Neuronal stem cell (in vitro differentiated cells): Measurements from ENCODE around the gene SCGB1A1.

Source experiments
- DNase-seq: peaks from one replicate; pipeline ENCODE4 v3.0.0-alpha.2; 2013; ENCODE audit warnings: low spot score
- H2AFZ ChIP-seq: one replicate; pipeline ENCODE4 v1.6.1; 2013; ENCODE audit warnings: mild to moderate bottlenecking, low read length, inconsistent platforms
- H2AK5ac ChIP-seq: 2 replicates; pipeline ENCODE4 v1.6.1; 2013; ENCODE audit warnings: low read depth, mild to moderate bottlenecking, inconsistent platforms, low read length, moderate library complexity, mixed read lengths
- H2BK120ac ChIP-seq: 2 replicates; pipeline ENCODE4 v1.6.1; 2013; ENCODE audit warnings: low read depth, mild to moderate bottlenecking, inconsistent platforms, low read length, moderate library complexity, mixed read lengths
- H2BK12ac ChIP-seq: one replicate; pipeline ENCODE4 v1.6.1; 2013; ENCODE audit warnings: low read length, inconsistent platforms
- H2BK15ac ChIP-seq: 2 replicates; pipeline ENCODE4 v1.6.1; 2013; ENCODE audit warnings: mild to moderate bottlenecking, low read length, inconsistent platforms, mixed read lengths
- H2BK5ac ChIP-seq: one replicate; pipeline ENCODE4 v1.6.1; 2013; ENCODE audit warnings: inconsistent platforms, mild to moderate bottlenecking, low read length, moderate library complexity
- H3K14ac ChIP-seq: one replicate; pipeline ENCODE4 v1.6.1; 2013; ENCODE audit warnings: low read length, inconsistent platforms
- H3K18ac ChIP-seq: 2 replicates; pipeline ENCODE4 v1.6.1; 2013; ENCODE audit warnings: low read length, inconsistent platforms
- H3K23ac ChIP-seq: 2 replicates; pipeline ENCODE4 v1.6.1; 2013; ENCODE audit warnings: low read depth, mild to moderate bottlenecking, mixed read lengths, low read length, inconsistent platforms; ENCODE audit not compliant: poor library complexity
- H3K27ac ChIP-seq: replicated peaks from 3 replicates; pipeline ENCODE4 v1.5.1; 2013; ENCODE audit warnings: low read length, inconsistent platforms
- H3K27me3 ChIP-seq, 3 experiments: 2 replicates each; pipeline ENCODE4 v1.6.1; 2013; ENCODE audit warnings: low read length in 3 of 3, mild to moderate bottlenecking in 2 of 3, inconsistent platforms in 1 of 3, low read depth in 1 of 3, mixed read lengths in 1 of 3, moderate library complexity in 1 of 3; ENCODE audit not compliant: control insufficient read depth in 3 of 3, insufficient read depth in 3 of 3
- H3K36me3 ChIP-seq, 2 donors: replicated peaks in 1 of 2; 2 replicates each; pipeline ENCODE4 v1.6.1; 2013; ENCODE audit warnings: low read length in 2 of 2; ENCODE audit not compliant: control insufficient read depth in 2 of 2, insufficient read depth in 2 of 2
- H3K4ac ChIP-seq: 2 replicates; pipeline ENCODE4 v1.6.1; 2013; ENCODE audit warnings: inconsistent platforms, mild to moderate bottlenecking, low read length, moderate library complexity
- H3K4me1 ChIP-seq, 2 donors: 1 replicate in 1 of 2; 2 replicates in 1 of 2; pipeline ENCODE4 v1.6.1; 2013; ENCODE audit warnings: low read length in 2 of 2, low read depth in 1 of 2; ENCODE audit not compliant: control insufficient read depth in 2 of 2, insufficient read depth in 1 of 2
- H3K4me2 ChIP-seq: one replicate; pipeline ENCODE4 v1.6.1; 2013; ENCODE audit warnings: mild to moderate bottlenecking, low read length, inconsistent platforms; ENCODE audit not compliant: insufficient read depth, poor library complexity, severe bottlenecking
- H3K4me3 ChIP-seq, 2 donors: 2 replicates each; pipeline ENCODE4 v1.5.1; 2013; ENCODE audit warnings: low read length in 2 of 2, mild to moderate bottlenecking in 2 of 2, inconsistent platforms in 1 of 2, moderate library complexity in 1 of 2
- H3K79me1 ChIP-seq: one replicate; pipeline ENCODE4 v1.6.1; 2013; ENCODE audit warnings: low read depth, mild to moderate bottlenecking, inconsistent platforms, low read length, moderate library complexity
- H3K9ac ChIP-seq: one replicate; pipeline ENCODE4 v1.6.1; 2013; ENCODE audit warnings: mild to moderate bottlenecking, low read depth, low read length, inconsistent platforms; ENCODE audit not compliant: poor library complexity
- H3K9me3 ChIP-seq, 2 donors: replicated peaks in 1 of 2; 2 replicates each; pipeline versions ENCODE3 to v1.6.1; 2013; ENCODE audit warnings: low read length in 2 of 2, mild to moderate bottlenecking in 2 of 2, inconsistent platforms in 1 of 2, low read depth in 1 of 2, mixed read lengths in 1 of 2, moderate library complexity in 1 of 2; ENCODE audit not compliant: control insufficient read depth in 2 of 2, insufficient read depth in 1 of 2
- H4K8ac ChIP-seq: one replicate; pipeline ENCODE4 v1.6.1; 2013; ENCODE audit warnings: low read depth, mild to moderate bottlenecking, inconsistent platforms, low read length, moderate library complexity
- H4K91ac ChIP-seq: one replicate; pipeline ENCODE4 v1.6.1; 2013; ENCODE audit warnings: low read length, low read depth, mild to moderate bottlenecking, inconsistent platforms; ENCODE audit not compliant: poor library complexity
- WGBS, 2 donors: extraction: QIAGEN DNeasy Blood & Tissue Kit; methylation state at CpG; one replicate each; pipeline ENCODE4 v1.1.7; 2013; ENCODE audit warnings: missing lambda C conversion rate in 2 of 2, mixed read lengths in 1 of 2; ENCODE audit not compliant: insufficient read length in 2 of 2, insufficient replicate concordance in 1 of 2; ENCODE audit errors: extremely low coverage in 2 of 2; 5-methylcytosine and 5-hydroxymethylcytosine counted together

Gene SCGB1A1

DNA sequence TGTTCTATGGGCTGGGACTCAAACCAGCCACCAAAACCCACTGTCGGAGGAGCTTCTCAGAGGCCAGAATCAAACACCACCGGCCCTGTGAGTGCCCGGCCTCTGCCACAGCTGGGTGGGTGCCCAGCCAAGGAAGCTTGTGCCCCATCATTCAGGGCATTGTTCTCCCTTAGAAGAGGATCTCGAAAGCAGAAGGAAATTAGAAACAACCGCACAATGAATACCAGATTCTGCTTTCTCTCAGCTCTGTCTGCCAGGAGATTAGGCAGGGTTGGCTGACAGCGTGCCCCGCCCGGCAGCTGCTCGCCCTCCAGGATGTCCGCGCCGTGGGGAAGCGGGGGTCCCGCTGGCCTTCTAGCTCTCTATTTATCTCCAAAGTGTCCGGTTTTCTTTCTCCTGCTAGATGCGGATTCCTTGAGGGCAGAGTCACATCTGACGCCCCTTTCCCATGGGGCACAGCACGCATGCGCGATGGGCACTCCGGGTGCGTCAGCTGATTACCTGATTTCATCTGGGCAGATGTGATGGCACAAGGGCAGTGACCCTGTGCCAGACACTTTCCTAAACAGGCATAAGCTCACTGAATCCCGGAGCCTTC, 25.5 kb downstream of the SCGB1A1 start:
- H4K91ac ChIP-seq = no peak overlapping the region
- H3K9ac ChIP-seq = peak overlapping the region; percentile 1
- peak overlapping the region; percentile 67 for H2BK5ac ChIP-seq
- H3K4me2 ChIP-seq = no peak overlapping the region
- no CpG with 5 or more reads among the region's 23 CpGs for WGBS, 2 donors
- no peak for DNase-seq
- H3K18ac ChIP-seq = no peak overlapping the region
- H3K36me3 ChIP-seq = no peaks in the 10 kb centered on the region
- H3K4me1 ChIP-seq = peaks cover 0 to 3% of the 10 kb centered on the region in 2 donors
- H4K8ac ChIP-seq = no peak overlapping the region
- no peak overlapping the region for H3K4ac ChIP-seq
- H2AFZ ChIP-seq = peak overlapping the region; percentile 57
- H2BK120ac ChIP-seq = no peak overlapping the region
- H2BK15ac ChIP-seq = no peak overlapping the region
- no peaks in the 10 kb centered on the region for H3K9me3 ChIP-seq
- H3K27me3 ChIP-seq = peaks cover 0 to 27% (median 0%) of the 10 kb centered on the region in 3 experiments
- H3K27ac ChIP-seq = no peak overlapping the region
- H3K4me3 ChIP-seq = no peak overlapping the region
- H3K14ac ChIP-seq = no peak overlapping the region
- H3K79me1 ChIP-seq = no peaks in the 10 kb centered on the region
- peak overlapping the region; percentile 31 for H2AK5ac ChIP-seq
- H2BK12ac ChIP-seq = no peak overlapping the region
- H3K23ac ChIP-seq = no peak overlapping the region

DNA sequence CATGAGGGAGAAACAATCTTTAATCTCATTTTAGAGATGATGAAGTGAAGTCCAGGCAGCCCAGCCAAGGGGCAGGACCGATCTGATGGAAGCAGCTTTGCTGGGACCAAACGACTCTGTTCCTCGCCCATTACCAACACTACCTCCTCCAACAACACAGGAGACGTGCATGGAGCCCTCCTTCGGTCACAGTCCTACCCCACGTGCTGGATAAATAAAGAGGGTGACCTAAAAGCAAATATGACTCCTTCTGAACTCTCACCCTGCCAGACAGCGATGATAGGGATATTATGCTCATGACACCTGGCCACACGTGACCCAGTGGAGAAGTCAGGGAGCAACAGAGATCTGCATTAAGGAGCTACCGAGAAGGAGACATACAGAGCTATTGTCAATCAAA, 26.0 kb downstream of the SCGB1A1 start:
- H3K36me3 ChIP-seq = no peaks in the 10 kb centered on the region
- H2BK5ac ChIP-seq = no peak overlapping the region
- no peaks in the 10 kb centered on the region for H3K79me1 ChIP-seq
- H3K18ac ChIP-seq = no peak overlapping the region
- H2BK12ac ChIP-seq = no peak overlapping the region
- no peak overlapping the region for H3K4ac ChIP-seq
- H3K9ac ChIP-seq = no peak overlapping the region
- no peak overlapping the region for H3K14ac ChIP-seq
- H2BK120ac ChIP-seq = no peak overlapping the region
- peaks cover 0 to 3% of the 10 kb centered on the region in 2 donors for H3K4me1 ChIP-seq
- no peak overlapping the region for H3K4me3 ChIP-seq
- H3K23ac ChIP-seq = no peak overlapping the region
- H2AK5ac ChIP-seq = no peak overlapping the region
- H3K4me2 ChIP-seq = no peak overlapping the region
- no peak overlapping the region for H4K8ac ChIP-seq
- H2AFZ ChIP-seq = peak overlapping the region; percentile 57
- no peak for DNase-seq
- WGBS, 2 donors = no CpG with 5 or more reads among the region's 9 CpGs
- no peak overlapping the region for H4K91ac ChIP-seq
- H2BK15ac ChIP-seq = peak overlapping the region; percentile 16
- no peak overlapping the region for H3K27ac ChIP-seq
- H3K27me3 ChIP-seq = peaks cover 0 to 27% (median 0%) of the 10 kb centered on the region in 3 experiments
- no peaks in the 10 kb centered on the region for H3K9me3 ChIP-seq

DNA sequence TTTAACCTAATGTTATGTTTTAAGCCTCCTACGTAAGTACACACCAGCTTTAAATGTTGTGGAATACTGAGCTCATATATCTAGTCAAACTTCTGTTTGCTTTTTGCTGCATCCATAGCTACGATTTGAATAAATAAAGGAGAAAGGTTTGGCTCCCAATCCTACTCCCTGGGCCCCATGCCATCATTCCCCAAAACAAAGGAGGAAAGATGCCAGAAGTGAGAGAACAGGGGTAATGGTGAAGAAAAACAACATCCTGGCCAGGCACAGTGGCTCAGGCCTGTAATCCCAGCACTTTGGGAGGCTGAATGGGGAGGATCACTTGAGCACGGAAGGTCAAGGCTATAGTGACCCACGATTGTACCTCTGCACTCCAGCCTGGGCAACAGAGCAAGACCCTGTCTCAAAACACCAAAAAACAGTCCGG, 26.5 kb downstream of the SCGB1A1 start:
- H3K27me3 ChIP-seq = peaks cover 0 to 27% (median 0%) of the 10 kb centered on the region in 3 experiments
- WGBS, 2 donors = no CpG with 5 or more reads among the region's 5 CpGs
- H3K18ac ChIP-seq = no peak overlapping the region
- no peak overlapping the region for H3K4me2 ChIP-seq
- H4K8ac ChIP-seq = no peak overlapping the region
- no peak overlapping the region for H2BK12ac ChIP-seq
- H3K36me3 ChIP-seq = no peaks in the 10 kb centered on the region
- H3K4me3 ChIP-seq = no peak overlapping the region
- no peaks in the 10 kb centered on the region for H3K9me3 ChIP-seq
- H4K91ac ChIP-seq = no peak overlapping the region
- H3K27ac ChIP-seq = no peak overlapping the region
- no peak overlapping the region for H2BK5ac ChIP-seq
- H2AFZ ChIP-seq = no peak overlapping the region
- H2BK120ac ChIP-seq = no peak overlapping the region
- H3K4me1 ChIP-seq = peaks cover 0 to 3% of the 10 kb centered on the region in 2 donors
- H3K79me1 ChIP-seq = no peaks in the 10 kb centered on the region
- H3K4ac ChIP-seq = no peak overlapping the region
- no peak overlapping the region for H3K14ac ChIP-seq
- H2AK5ac ChIP-seq = no peak overlapping the region
- H3K9ac ChIP-seq = no peak overlapping the region
- no peak overlapping the region for H3K23ac ChIP-seq
- no peak for DNase-seq
- H2BK15ac ChIP-seq = no peak overlapping the region

DNA sequence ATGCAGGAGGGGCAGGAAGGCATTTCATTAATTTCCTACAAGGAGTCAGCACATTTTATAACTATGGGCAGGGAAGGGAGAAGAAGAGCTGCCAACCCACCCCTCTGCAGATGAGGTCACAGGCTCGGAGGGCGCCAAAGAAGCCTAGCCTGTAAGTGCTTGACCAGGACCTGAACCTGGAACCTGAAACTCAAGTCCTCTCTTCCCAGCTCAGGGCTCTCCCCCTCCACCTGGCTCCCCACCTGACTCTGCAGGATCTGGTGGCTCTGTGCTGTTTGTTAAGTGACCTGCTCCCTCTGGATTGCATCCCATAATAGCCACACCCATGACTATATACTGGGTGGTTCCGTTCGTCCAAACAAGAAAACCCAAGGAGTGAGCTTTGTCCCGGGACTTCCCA, 27.3 kb downstream of the SCGB1A1 start:
- H3K36me3 ChIP-seq = no peaks in the 10 kb centered on the region
- no peak overlapping the region for H3K9ac ChIP-seq
- H3K4me1 ChIP-seq = peaks cover 0 to 3% of the 10 kb centered on the region in 2 donors
- no peak overlapping the region for H3K23ac ChIP-seq
- WGBS, 2 donors = no CpG with 5 or more reads among the region's 5 CpGs
- H2BK15ac ChIP-seq = no peak overlapping the region
- H2BK5ac ChIP-seq = no peak overlapping the region
- H3K27me3 ChIP-seq = peaks cover 0 to 27% (median 0%) of the 10 kb centered on the region in 3 experiments
- H2AK5ac ChIP-seq = no peak overlapping the region
- H2BK12ac ChIP-seq = no peak overlapping the region
- no peak overlapping the region for H3K4ac ChIP-seq
- no peak overlapping the region for H3K4me3 ChIP-seq
- no peaks in the 10 kb centered on the region for H3K79me1 ChIP-seq
- H3K14ac ChIP-seq = no peak overlapping the region
- H3K9me3 ChIP-seq = no peaks in the 10 kb centered on the region
- no peak overlapping the region for H3K27ac ChIP-seq
- no peak overlapping the region for H4K8ac ChIP-seq
- no peak overlapping the region for H3K4me2 ChIP-seq
- DNase-seq = no peak
- no peak overlapping the region for H2AFZ ChIP-seq
- no peak overlapping the region for H2BK120ac ChIP-seq
- H4K91ac ChIP-seq = no peak overlapping the region
- H3K18ac ChIP-seq = no peak overlapping the region
